Chondrocyte (in vitro differentiated cells): ENCODE results near the gene ARPIN. TPM values are rescaled to one million over a fixed set of nuclear protein-coding genes. Genes with fewer than 3 reads are reported as not detected.
"Not testable (repeated sequence)": the region's sequence is repeated elsewhere in the genome, so short reads cannot be mapped to it uniquely, and the experiment has no call there.

Source experiments
- DNase-seq: peaks from one replicate; pipeline ENCODE4 v3.0.0; 2021; ENCODE audit warnings: mixed read lengths, low spot score
- H3K27ac Mint-ChIP-seq: one replicate; pipeline ENCODE4 v1.8.0; 2021; ENCODE audit warnings: mild to moderate bottlenecking, moderate library complexity, mixed read lengths; ENCODE audit not compliant: unreplicated experiment
- H3K27me3 Mint-ChIP-seq: 2 replicates; pipeline ENCODE4 v1.8.0; 2021; ENCODE audit warnings: low read depth, mixed read lengths
- H3K36me3 Mint-ChIP-seq: 2 replicates; pipeline ENCODE4 v1.8.0; 2021; ENCODE audit warnings: low read depth, mixed read lengths
- H3K4me1 Mint-ChIP-seq: 2 replicates; pipeline ENCODE4 v1.8.0; 2021; ENCODE audit warnings: low read depth, mild to moderate bottlenecking, mixed read lengths
- H3K4me3 Mint-ChIP-seq: one replicate; pipeline ENCODE4 v1.8.0; 2021; ENCODE audit warnings: mild to moderate bottlenecking, moderate library complexity, mixed read lengths; ENCODE audit not compliant: unreplicated experiment
- H3K9me3 Mint-ChIP-seq: 2 replicates; pipeline ENCODE4 v1.8.0; 2021; ENCODE audit warnings: low read depth, mixed read lengths
- total RNA-seq: library from RNA; stranded (reverse); gene quantifications from 3 replicates; pipeline ENCODE4 v1.2.1, GENCODE V29; 2021
- TF ChIP-seq, protein P1 (sequence below): fragments of 200-600 bp; sonication (generic); IDR thresholded peaks from 2 replicates; pipeline ENCODE4 v1.5.0; 2021; ENCODE audit warnings: antibody characterized with exemption, mild to moderate bottlenecking, moderate library complexity

The ARPIN gene
- total RNA-seq, 1 donor from 2014 or later, result 17.0 TPM

- TF ChIP-seq, protein P1, sequence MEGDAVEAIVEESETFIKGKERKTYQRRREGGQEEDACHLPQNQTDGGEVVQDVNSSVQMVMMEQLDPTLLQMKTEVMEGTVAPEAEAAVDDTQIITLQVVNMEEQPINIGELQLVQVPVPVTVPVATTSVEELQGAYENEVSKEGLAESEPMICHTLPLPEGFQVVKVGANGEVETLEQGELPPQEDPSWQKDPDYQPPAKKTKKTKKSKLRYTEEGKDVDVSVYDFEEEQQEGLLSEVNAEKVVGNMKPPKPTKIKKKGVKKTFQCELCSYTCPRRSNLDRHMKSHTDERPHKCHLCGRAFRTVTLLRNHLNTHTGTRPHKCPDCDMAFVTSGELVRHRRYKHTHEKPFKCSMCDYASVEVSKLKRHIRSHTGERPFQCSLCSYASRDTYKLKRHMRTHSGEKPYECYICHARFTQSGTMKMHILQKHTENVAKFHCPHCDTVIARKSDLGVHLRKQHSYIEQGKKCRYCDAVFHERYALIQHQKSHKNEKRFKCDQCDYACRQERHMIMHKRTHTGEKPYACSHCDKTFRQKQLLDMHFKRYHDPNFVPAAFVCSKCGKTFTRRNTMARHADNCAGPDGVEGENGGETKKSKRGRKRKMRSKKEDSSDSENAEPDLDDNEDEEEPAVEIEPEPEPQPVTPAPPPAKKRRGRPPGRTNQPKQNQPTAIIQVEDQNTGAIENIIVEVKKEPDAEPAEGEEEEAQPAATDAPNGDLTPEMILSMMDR, result no peak
- Mint-ChIP-seq H3K4me3 (no peak overlapping the region), H3K27me3 (no peaks in the 10 kb centered on the region), H3K4me1 (no peaks in the 10 kb centered on the region), H3K9me3 (no peaks in the 10 kb centered on the region), H3K27ac (no peak overlapping the region), H3K36me3 (peaks cover 7% of the 10 kb centered on the region)
- no peak for DNase-seq
Observed at GRCh38 chr15:89857673-89858072, 55.1 kb downstream of the ARPIN start.

GRCh38 chr15:89855948-89856347, 56.8 kb downstream of the ARPIN start:
- TF ChIP-seq, protein P1, result no peak
- no peak overlapping the region for H3K4me3 Mint-ChIP-seq
- no peak overlapping the region for H3K27ac Mint-ChIP-seq
- H3K9me3 Mint-ChIP-seq, result no peaks in the 10 kb centered on the region
- peaks cover 9% of the 10 kb centered on the region for H3K36me3 Mint-ChIP-seq
- no peak for DNase-seq
- no peaks in the 10 kb centered on the region for H3K27me3 Mint-ChIP-seq
- H3K4me1 Mint-ChIP-seq, result peaks cover 16% of the 10 kb centered on the region

DNA sequence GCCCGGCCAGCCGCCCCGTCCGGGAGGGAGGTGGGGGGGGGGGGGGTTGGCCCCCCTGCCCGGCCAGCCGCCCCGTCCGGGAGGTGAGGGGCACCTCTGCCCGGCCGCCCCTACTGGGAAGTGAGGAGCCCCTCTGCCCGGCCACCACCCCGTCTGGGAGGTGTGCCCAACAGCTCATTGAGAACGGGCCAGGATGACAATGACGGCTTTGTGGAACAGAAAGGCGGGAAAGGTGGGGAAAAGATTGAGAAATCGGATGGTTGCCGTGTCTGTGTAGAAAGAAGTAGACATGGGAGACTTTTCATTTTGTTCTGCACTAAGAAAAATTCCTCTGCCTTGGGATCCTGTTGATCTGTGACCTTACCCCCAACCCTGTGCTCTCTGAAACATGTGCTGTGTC, 57.9 kb downstream of the ARPIN start:
- not testable (repeated sequence) for H3K4me3 Mint-ChIP-seq
- Mint-ChIP-seq H3K36me3 (peaks cover 11% of the 10 kb centered on the region), H3K4me1 (peaks cover 23% of the 10 kb centered on the region)

GRCh38 chr15:89852342-89852995, 60.3 kb downstream of the ARPIN start:
- peaks cover 46% of the 10 kb centered on the region for H3K4me1 Mint-ChIP-seq
- DNase-seq, result no peak
- H3K27ac Mint-ChIP-seq, result no peak overlapping the region
- no peaks in the 10 kb centered on the region for H3K9me3 Mint-ChIP-seq
- H3K4me3 Mint-ChIP-seq, result no peak overlapping the region
- H3K27me3 Mint-ChIP-seq, result no peaks in the 10 kb centered on the region
- peaks cover 8% of the 10 kb centered on the region for H3K36me3 Mint-ChIP-seq
- TF ChIP-seq, protein P1, result no peak

More for the DNA sequence above, 57.9 kb downstream of the ARPIN start:
- not testable (repeated sequence) for DNase-seq, H3K27ac Mint-ChIP-seq, H3K27me3 Mint-ChIP-seq, H3K9me3 Mint-ChIP-seq

DNA sequence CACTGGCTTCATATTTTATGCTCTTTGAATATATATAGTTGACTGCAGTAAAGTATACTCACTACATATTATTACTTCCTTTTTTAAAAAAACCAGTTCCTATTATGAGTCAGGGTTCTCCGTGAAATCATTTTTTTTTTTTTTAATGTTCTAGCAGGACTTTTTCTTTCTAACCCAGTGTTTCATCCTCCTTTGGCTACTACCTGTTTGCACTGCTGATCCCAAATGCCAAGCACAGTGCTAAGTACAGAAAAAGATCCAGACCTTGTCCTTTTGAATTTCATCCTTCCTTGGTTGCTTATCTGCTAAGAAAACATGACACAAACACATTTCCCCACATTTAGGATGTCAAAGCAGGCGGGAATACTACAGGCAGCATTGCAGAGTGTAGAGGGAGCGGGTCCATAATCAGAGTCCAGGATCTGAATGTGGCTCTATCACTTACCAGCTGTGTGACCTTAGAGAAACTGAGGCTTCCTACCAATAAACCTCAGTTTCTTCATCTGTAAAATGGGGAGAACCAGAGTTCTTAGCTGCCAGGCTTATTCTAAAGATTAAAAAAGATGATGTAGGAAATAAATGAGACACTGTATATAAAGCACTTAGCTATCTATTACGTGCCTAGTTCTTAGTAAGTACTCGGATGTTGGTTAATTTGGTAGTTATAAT, 60.9 kb downstream of the ARPIN start:
- no peak overlapping the region for H3K4me3 Mint-ChIP-seq
- peaks cover 49% of the 10 kb centered on the region for H3K4me1 Mint-ChIP-seq
- peaks cover 8% of the 10 kb centered on the region for H3K36me3 Mint-ChIP-seq
- H3K27ac Mint-ChIP-seq, result peak overlapping the region; percentile 13
- no peaks in the 10 kb centered on the region for H3K27me3 Mint-ChIP-seq
- no peaks in the 10 kb centered on the region for H3K9me3 Mint-ChIP-seq
- TF ChIP-seq, protein P1, result no peak
- no peak for DNase-seq

GRCh38 chr15:89848970-89849292, 63.8 kb downstream of the ARPIN start:
- H3K9me3 Mint-ChIP-seq, result no peaks in the 10 kb centered on the region
- TF ChIP-seq, protein P1, result no peak
- H3K4me3 Mint-ChIP-seq, result no peak overlapping the region
- no peaks in the 10 kb centered on the region for H3K27me3 Mint-ChIP-seq
- peaks cover 7% of the 10 kb centered on the region for H3K36me3 Mint-ChIP-seq
- peaks cover 74% of the 10 kb centered on the region for H3K4me1 Mint-ChIP-seq
- H3K27ac Mint-ChIP-seq, result peak overlapping the region; percentile 86
- no peak for DNase-seq
